Umbilical cord (tissue), 2 donors: ENCODE data around the gene DYSF. TPM values are rescaled to one million over a fixed set of nuclear protein-coding genes. Genes with fewer than 3 reads are reported as not detected.

ENCODE experiments used
- DNase-seq: peaks from one replicate; pipeline ENCODE4 v3.0.0-alpha.2; 2015; ENCODE audit warnings: low spot score
- total RNA-seq: library from RNA; depleted of rRNA; stranded (reverse); fragments of >200 nt; gene quantifications from one replicate; pipeline ENCODE4 v1.2.3, GENCODE V29; 2014; ENCODE audit warnings: low replicate concordance; ENCODE audit not compliant: insufficient read depth

The DYSF gene
- total RNA-seq, 1 donor from 2014 or later: 2.9 TPM

GRCh38 chr2:71571945-71572344, 118.6 kb downstream of the DYSF start:
- no peak for DNase-seq

GRCh38 chr2:71575966-71576365, 122.6 kb downstream of the DYSF start:
- DNase-seq: no peak

- DNase-seq: no peak
These were observed 123.2 kb downstream of the DYSF start for GRCh38 chr2:71576541-71576940.

GRCh38 chr2:71577209-71577608, 123.8 kb downstream of the DYSF start:
- no peak for DNase-seq

GRCh38 chr2:71578767-71579342, 125.5 kb downstream of the DYSF start:
- DNase-seq: peak; percentile 50

- DNase-seq: no peak
These were observed 127.7 kb downstream of the DYSF start for GRCh38 chr2:71581026-71581425.

GRCh38 chr2:71583876-71584275, 130.5 kb downstream of the DYSF start:
- DNase-seq: no peak

GRCh38 chr2:71586471-71586870, 133.1 kb downstream of the DYSF start:
- DNase-seq: peak; percentile 64

GRCh38 chr2:71587509-71588073, 134.2 kb downstream of the DYSF start:
- no peak for DNase-seq

GRCh38 chr2:71588497-71589170, 135.3 kb downstream of the DYSF start:
- no peak for DNase-seq

- no peak for DNase-seq
These were observed 136.4 kb downstream of the DYSF start for GRCh38 chr2:71589763-71590162.

- no peak for DNase-seq
These were observed 137.7 kb downstream of the DYSF start for GRCh38 chr2:71591044-71591443.

- peak; percentile 35 for DNase-seq
These were observed 138.9 kb downstream of the DYSF start for GRCh38 chr2:71592181-71592711.

- DNase-seq: no peak
These were observed 142.2 kb downstream of the DYSF start for GRCh38 chr2:71595569-71595968.

- DNase-seq: peak; percentile 19
These were observed 142.7 kb downstream of the DYSF start for GRCh38 chr2:71596011-71596410.

GRCh38 chr2:71597756-71598155, 144.4 kb downstream of the DYSF start:
- no peak for DNase-seq

- no peak for DNase-seq
These were observed 145.2 kb downstream of the DYSF start for GRCh38 chr2:71598526-71598925.

GRCh38 chr2:71599038-71599437, 145.7 kb downstream of the DYSF start:
- DNase-seq: no peak

- DNase-seq: no peak
These were observed 146.4 kb downstream of the DYSF start for GRCh38 chr2:71599646-71600236.

GRCh38 chr2:71600555-71600954, 147.2 kb downstream of the DYSF start:
- DNase-seq: no peak

- no peak for DNase-seq
These were observed 148.1 kb downstream of the DYSF start for GRCh38 chr2:71601136-71602114.
